Thymus (tissue), 11 donors: Measurements from ENCODE around the gene PPP1R15A. TPM values are rescaled to one million over a fixed set of nuclear protein-coding genes. Genes with fewer than 3 reads are reported as not detected.

Source experiments
- DNase-seq, 9 donors: peaks; one replicate each; pipeline ENCODE4 v3.0.0-alpha.2; 2013; ENCODE audit warnings: low spot score in 9 of 9, low read depth in 6 of 9, missing footprints in 1 of 9
- H3K27ac ChIP-seq, 2 donors: one replicate each; pipeline ENCODE4 v1.5.1; 2013; ENCODE audit warnings: control low read depth in 1 of 2, low read depth in 1 of 2, low read length in 1 of 2, mild to moderate bottlenecking in 1 of 2, moderate library complexity in 1 of 2
- H3K27me3 ChIP-seq, 2 donors: one replicate each; pipeline ENCODE4 v1.5.1; 2013; ENCODE audit warnings: low read length in 1 of 2; ENCODE audit not compliant: control insufficient read depth in 2 of 2, insufficient read depth in 1 of 2
- H3K36me3 ChIP-seq, 2 donors: one replicate each; pipeline ENCODE4 v1.5.1; 2013; ENCODE audit warnings: low read length in 1 of 2, mild to moderate bottlenecking in 1 of 2, moderate library complexity in 1 of 2; ENCODE audit not compliant: control insufficient read depth in 2 of 2, insufficient read depth in 2 of 2
- H3K4me1 ChIP-seq, 2 donors: one replicate each; pipeline ENCODE4 v1.5.1; 2013; ENCODE audit warnings: low read length in 2 of 2; ENCODE audit not compliant: control insufficient read depth in 2 of 2, insufficient read depth in 2 of 2
- H3K4me3 ChIP-seq, 2 donors: one replicate each; pipeline ENCODE4 v1.5.1; 2013; ENCODE audit warnings: low read length in 2 of 2, control low read depth in 1 of 2, mild to moderate bottlenecking in 1 of 2
- H3K9me3 ChIP-seq, 2 donors: one replicate each; pipeline ENCODE4 v1.5.1; 2013; ENCODE audit warnings: low read length in 1 of 2, mild to moderate bottlenecking in 1 of 2; ENCODE audit not compliant: control insufficient read depth in 2 of 2, insufficient read depth in 1 of 2
- WGBS: extraction: QIAGEN DNeasy Blood & Tissue Kit; methylation state at CpG from one replicate; pipeline ENCODE4 v1.1.7; 2013; 5-methylcytosine and 5-hydroxymethylcytosine counted together
- polyA plus RNA-seq: library from polyadenylated mRNA; stranded (reverse); fragments of 200-250 nt; gene quantifications from one replicate; pipeline ENCODE4 v1.2.3, GENCODE V29; 2013
- total RNA-seq: library from RNA; stranded (reverse); fragments of 120-200 nt; gene quantifications from one replicate; pipeline ENCODE4 v1.2.4, GENCODE V29; 2013
- donor health status: healthy.

Gene PPP1R15A
- total and polyA plus RNA-seq, 2 donors = 12.1 to 40.0 TPM

GRCh38 chr19:48922548-48923490 lies 50.6 kb downstream of the PPP1R15A start:
- no peak overlapping the region for H3K27ac ChIP-seq
- DNase-seq = no peak
- no peaks in the 10 kb centered on the region for H3K4me1 ChIP-seq
- H3K9me3 ChIP-seq = no peaks in the 10 kb centered on the region
- WGBS = 94% methylated on average over 18 of the region's 18 CpGs
- peaks cover 43 to 47% of the 10 kb centered on the region in 2 donors for H3K36me3 ChIP-seq
- H3K27me3 ChIP-seq = no peaks in the 10 kb centered on the region
- no peak overlapping the region for H3K4me3 ChIP-seq

- 95% methylated on average over 11 of the region's 11 CpGs for WGBS
- peaks cover 24 to 29% of the 10 kb centered on the region in 2 donors for H3K36me3 ChIP-seq
- no peak overlapping the region for H3K4me3 ChIP-seq
- H3K27me3 ChIP-seq = no peaks in the 10 kb centered on the region
- no peaks in the 10 kb centered on the region for H3K9me3 ChIP-seq
- H3K4me1 ChIP-seq = no peaks in the 10 kb centered on the region
- H3K27ac ChIP-seq = no peak overlapping the region
- DNase-seq = no peak
Measured at GRCh38 chr19:48925240-48925843, 53.1 kb downstream of the PPP1R15A start.

Other genes with a start within 250 kb of the PPP1R15A start
Only the 30 nearest of the 32 such genes appear.
- gene DBP, start 235.0 kb upstream of the PPP1R15A start, total RNA-seq = 15.8 TPM
- 21.2 TPM for gene DBP, start 235.0 kb upstream of the PPP1R15A start, polyA plus RNA-seq
- 9.8 TPM for gene CA11, start 226.2 kb upstream of the PPP1R15A start, total RNA-seq
- gene CA11, start 226.2 kb upstream of the PPP1R15A start, polyA plus RNA-seq = 15.3 TPM
- 0.09 TPM for gene NTN5, start 199.4 kb upstream of the PPP1R15A start, total RNA-seq
- gene NTN5, start 199.4 kb upstream of the PPP1R15A start, polyA plus RNA-seq = 3.5 TPM
- gene FUT2, start 176.4 kb upstream of the PPP1R15A start, total RNA-seq = 0.66 TPM
- 3.2 TPM for gene FUT2, start 176.4 kb upstream of the PPP1R15A start, polyA plus RNA-seq
- gene MAMSTR, start 152.7 kb upstream of the PPP1R15A start, total RNA-seq = 0.38 TPM
- gene MAMSTR, start 152.7 kb upstream of the PPP1R15A start, polyA plus RNA-seq = 1.2 TPM
- gene RASIP1, start 131.8 kb upstream of the PPP1R15A start, total RNA-seq = 3.3 TPM
- gene RASIP1, start 131.8 kb upstream of the PPP1R15A start, polyA plus RNA-seq = 15.6 TPM
- gene IZUMO1, start 125.5 kb upstream of the PPP1R15A start, total RNA-seq = 0.05 TPM
- gene IZUMO1, start 125.5 kb upstream of the PPP1R15A start, polyA plus RNA-seq = 0.18 TPM
- gene FUT1, start 119.8 kb upstream of the PPP1R15A start, total RNA-seq = 0.52 TPM
- gene FUT1, start 119.8 kb upstream of the PPP1R15A start, polyA plus RNA-seq = 1.3 TPM
- not detected for gene FGF21, start 116.9 kb upstream of the PPP1R15A start, total RNA-seq
- gene FGF21, start 116.9 kb upstream of the PPP1R15A start, polyA plus RNA-seq = 0.11 TPM
- gene BCAT2, start 61.4 kb upstream of the PPP1R15A start, total RNA-seq = 18.9 TPM
- 37.5 TPM for gene BCAT2, start 61.4 kb upstream of the PPP1R15A start, polyA plus RNA-seq
- 9.9 TPM for gene HSD17B14, start 35.9 kb upstream of the PPP1R15A start, total RNA-seq
- gene HSD17B14, start 35.9 kb upstream of the PPP1R15A start, polyA plus RNA-seq = 20.4 TPM
- 4.1 TPM for gene PLEKHA4, start 3.8 kb upstream of the PPP1R15A start, total RNA-seq
- 17.3 TPM for gene PLEKHA4, start 3.8 kb upstream of the PPP1R15A start, polyA plus RNA-seq
- gene TULP2, start 26.3 kb downstream of the PPP1R15A start, total RNA-seq = not detected
- gene TULP2, start 26.3 kb downstream of the PPP1R15A start, polyA plus RNA-seq = 0.02 TPM
- 42.3 TPM for gene NUCB1, start 27.9 kb downstream of the PPP1R15A start, total RNA-seq
- gene NUCB1, start 27.9 kb downstream of the PPP1R15A start, polyA plus RNA-seq = 119 TPM
- 0.28 TPM for gene DHDH, start 61.3 kb downstream of the PPP1R15A start, total RNA-seq
- 1.0 TPM for gene DHDH, start 61.3 kb downstream of the PPP1R15A start, polyA plus RNA-seq
- gene BAX, start 82.5 kb downstream of the PPP1R15A start, total RNA-seq = 62.6 TPM
- gene BAX, start 82.5 kb downstream of the PPP1R15A start, polyA plus RNA-seq = 126 TPM
- gene FTL, start 92.9 kb downstream of the PPP1R15A start, total RNA-seq = 1,031 TPM
- gene FTL, start 92.9 kb downstream of the PPP1R15A start, polyA plus RNA-seq = 8,316 TPM
- 14.0 TPM for gene GYS1, start 120.9 kb downstream of the PPP1R15A start, total RNA-seq
- 22.2 TPM for gene GYS1, start 120.9 kb downstream of the PPP1R15A start, polyA plus RNA-seq
- gene RUVBL2, start 121.5 kb downstream of the PPP1R15A start, total RNA-seq = 107 TPM
- gene RUVBL2, start 121.5 kb downstream of the PPP1R15A start, polyA plus RNA-seq = 52.0 TPM
- gene LHB, start 144.7 kb downstream of the PPP1R15A start, total RNA-seq = not detected
- 1.2 TPM for gene LHB, start 144.7 kb downstream of the PPP1R15A start, polyA plus RNA-seq
- gene CGB3, start 151.9 kb downstream of the PPP1R15A start, total RNA-seq = 0.14 TPM
- gene CGB3, start 151.9 kb downstream of the PPP1R15A start, polyA plus RNA-seq = 0.37 TPM
- gene CGB2, start 159.5 kb downstream of the PPP1R15A start, total RNA-seq = not detected
- gene CGB2, start 159.5 kb downstream of the PPP1R15A start, polyA plus RNA-seq = 0.11 TPM
- gene CGB1, start 164.5 kb downstream of the PPP1R15A start, total RNA-seq = not detected
- gene CGB1, start 164.5 kb downstream of the PPP1R15A start, polyA plus RNA-seq = not detected
- 0.19 TPM for gene CGB5, start 171.4 kb downstream of the PPP1R15A start, total RNA-seq
- gene CGB5, start 171.4 kb downstream of the PPP1R15A start, polyA plus RNA-seq = 0.98 TPM
- gene CGB8, start 176.7 kb downstream of the PPP1R15A start, total RNA-seq = 0.14 TPM
- gene CGB8, start 176.7 kb downstream of the PPP1R15A start, polyA plus RNA-seq = 0.27 TPM
- 0.33 TPM for gene CGB7, start 185.3 kb downstream of the PPP1R15A start, total RNA-seq
- 6.7 TPM for gene CGB7, start 185.3 kb downstream of the PPP1R15A start, polyA plus RNA-seq
- 6.7 TPM for gene NTF4, start 192.4 kb downstream of the PPP1R15A start, total RNA-seq
- 30.1 TPM for gene NTF4, start 192.4 kb downstream of the PPP1R15A start, polyA plus RNA-seq
- not detected for gene KCNA7, start 200.3 kb downstream of the PPP1R15A start, total RNA-seq
- 0.05 TPM for gene KCNA7, start 200.3 kb downstream of the PPP1R15A start, polyA plus RNA-seq
- gene SNRNP70, start 213.0 kb downstream of the PPP1R15A start, total RNA-seq = 142 TPM
- 419 TPM for gene SNRNP70, start 213.0 kb downstream of the PPP1R15A start, polyA plus RNA-seq
- gene LIN7B, start 241.9 kb downstream of the PPP1R15A start, total RNA-seq = 3.5 TPM
- 9.0 TPM for gene LIN7B, start 241.9 kb downstream of the PPP1R15A start, polyA plus RNA-seq